Mononuclear cell (primary cell): Measurements from ENCODE around the gene ADCYAP1. TPM values are rescaled to one million over a fixed set of nuclear protein-coding genes. Genes with fewer than 3 reads are reported as not detected.

Source experiments
- H3K27me3 ChIP-seq: 2 replicates; pipeline ENCODE4 v1.6.0; 2011; ENCODE audit warnings: low read length, control low read depth; ENCODE audit not compliant: insufficient read depth
- H3K4me1 ChIP-seq: 2 replicates; pipeline ENCODE4 v1.5.1; 2011; ENCODE audit warnings: mild to moderate bottlenecking, low read length, control low read depth; ENCODE audit not compliant: insufficient read depth
- H3K4me3 ChIP-seq: 2 replicates; pipeline ENCODE4 v1.5.1; 2011; ENCODE audit warnings: mild to moderate bottlenecking, low read length, moderate library complexity
- H3K9me3 ChIP-seq: 2 replicates; pipeline ENCODE4 v1.5.1; 2011; ENCODE audit warnings: low read depth, mild to moderate bottlenecking, control low read depth, low read length
- total RNA-seq: library from RNA; depleted of rRNA; stranded (reverse); fragments of >200 nt; gene quantifications from one replicate; pipeline ENCODE4 v1.2.3, GENCODE V29; 2012

The ADCYAP1 gene
- total RNA-seq, 1 donor: not detected

DNA sequence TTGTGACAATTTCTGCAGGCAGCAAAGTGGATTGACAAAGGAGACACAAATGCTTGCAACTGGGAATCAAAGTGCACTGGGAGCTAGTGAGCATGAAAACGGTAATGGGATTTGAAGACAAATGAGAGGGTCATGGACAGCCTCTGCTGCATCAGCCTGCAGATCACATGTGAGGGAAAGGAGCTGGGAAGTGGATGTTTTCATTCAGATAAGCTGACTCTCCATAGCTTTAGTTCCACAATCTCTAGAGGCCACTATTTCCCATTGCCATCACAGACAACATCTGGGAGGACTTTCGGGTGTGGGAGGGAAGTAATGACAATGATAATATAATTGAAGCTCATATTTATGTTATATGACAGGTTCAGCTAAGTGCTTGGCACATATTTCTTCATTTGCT, 28.4 kb downstream of the ADCYAP1 start:
- Histone ChIP-seq H3K4me3 (no peak overlapping the region), H3K27me3 (peaks cover 2% of the 10 kb centered on the region), H3K9me3 (no peaks in the 10 kb centered on the region), H3K4me1 (no peaks in the 10 kb centered on the region)

DNA sequence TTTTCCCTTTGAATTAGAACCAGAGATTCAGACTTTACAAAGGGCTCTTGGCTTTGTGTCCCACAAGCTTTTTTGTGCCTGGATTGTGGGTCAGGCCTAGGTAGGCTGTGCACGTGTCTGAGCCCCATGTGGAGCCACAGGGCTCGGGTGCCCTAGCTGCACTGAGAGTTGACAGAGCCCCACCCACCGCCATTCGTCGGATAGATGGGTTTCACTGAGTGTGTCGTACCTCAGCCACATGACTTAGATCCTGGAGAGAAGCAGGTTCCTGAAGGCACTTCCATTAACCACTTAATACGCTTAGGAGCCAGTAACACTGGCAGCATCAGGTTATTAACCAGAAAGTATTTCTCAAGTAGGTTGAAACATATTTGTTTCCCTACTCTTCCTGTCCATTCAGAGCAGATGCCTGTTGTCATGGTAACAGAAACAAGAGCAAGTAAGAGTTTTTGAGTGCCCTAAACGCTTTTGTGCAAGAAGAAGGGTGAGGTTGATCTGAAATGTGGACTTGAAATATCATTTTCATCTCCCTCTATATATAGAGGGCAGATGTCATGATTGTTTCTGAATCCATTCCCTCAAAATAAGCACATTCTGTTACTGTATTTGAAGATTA, 30.0 kb downstream of the ADCYAP1 start:
- no peaks in the 10 kb centered on the region for H3K4me1 ChIP-seq
- no peaks in the 10 kb centered on the region for H3K9me3 ChIP-seq
- no peak overlapping the region for H3K4me3 ChIP-seq
- peaks cover 2% of the 10 kb centered on the region for H3K27me3 ChIP-seq

DNA sequence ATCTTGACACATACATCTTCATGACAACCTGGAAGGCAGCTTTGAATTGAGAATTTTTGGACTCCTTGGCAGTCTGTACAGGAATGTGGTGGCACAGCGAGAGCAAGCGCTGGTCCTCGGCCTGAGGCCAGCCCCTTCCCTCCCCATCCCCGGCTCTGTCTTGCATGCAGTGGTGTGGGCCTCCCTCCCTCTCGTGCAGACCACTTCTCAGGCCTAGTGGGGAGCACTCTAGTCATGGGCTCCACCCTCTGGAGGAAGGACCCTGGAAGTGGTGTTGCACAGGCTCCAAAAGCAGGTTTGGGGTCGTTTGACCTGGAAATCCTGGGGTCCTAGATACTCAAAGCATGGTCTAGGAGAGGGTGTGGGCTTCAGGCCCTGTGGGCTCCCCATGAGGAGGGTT, 32.3 kb downstream of the ADCYAP1 start:
- Histone ChIP-seq H3K4me3 (no peak overlapping the region), H3K9me3 (no peaks in the 10 kb centered on the region), H3K27me3 (no peaks in the 10 kb centered on the region), H3K4me1 (no peaks in the 10 kb centered on the region)

DNA sequence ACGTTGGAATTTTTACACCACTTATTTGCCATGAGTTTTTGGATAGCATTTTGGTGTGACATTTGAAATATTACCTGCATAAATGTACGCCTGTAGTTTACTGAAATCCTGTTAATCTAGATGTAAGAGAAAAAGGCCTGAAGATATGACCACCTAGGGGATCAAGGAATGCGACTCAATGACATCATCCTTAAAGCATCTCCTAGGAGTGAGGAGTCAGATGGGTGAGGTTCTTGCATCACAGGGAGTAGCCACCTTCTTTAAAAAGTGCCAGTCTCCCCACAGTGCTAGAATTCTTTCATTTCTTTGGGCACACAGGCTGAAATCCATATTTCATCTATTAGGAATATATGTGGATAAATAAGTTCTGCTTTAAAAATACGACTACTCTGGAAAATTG, 34.5 kb downstream of the ADCYAP1 start:
- Histone ChIP-seq H3K4me3 (no peak overlapping the region), H3K4me1 (no peaks in the 10 kb centered on the region), H3K9me3 (no peaks in the 10 kb centered on the region), H3K27me3 (no peaks in the 10 kb centered on the region)

DNA sequence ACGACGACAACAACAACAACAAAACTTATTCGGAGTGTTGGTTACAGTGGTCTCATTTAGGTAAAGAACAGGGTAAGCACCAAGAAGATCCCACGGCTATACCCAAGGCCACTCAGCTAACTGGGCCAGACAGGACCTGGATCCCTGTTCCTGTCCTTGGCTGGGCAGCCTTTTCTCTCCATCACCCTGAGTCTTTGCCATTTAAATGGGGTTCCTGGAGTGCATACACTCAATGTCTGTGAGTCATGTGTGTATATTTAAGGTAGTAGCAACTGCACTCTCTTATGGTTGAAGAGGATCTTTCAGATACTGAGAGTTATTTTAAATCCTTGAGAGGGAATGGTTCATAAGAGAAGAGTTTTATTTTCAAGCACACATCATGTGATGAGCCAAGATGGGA, 35.3 kb downstream of the ADCYAP1 start:
- Histone ChIP-seq H3K4me3 (no peak overlapping the region), H3K9me3 (no peaks in the 10 kb centered on the region), H3K4me1 (no peaks in the 10 kb centered on the region), H3K27me3 (no peaks in the 10 kb centered on the region)

DNA sequence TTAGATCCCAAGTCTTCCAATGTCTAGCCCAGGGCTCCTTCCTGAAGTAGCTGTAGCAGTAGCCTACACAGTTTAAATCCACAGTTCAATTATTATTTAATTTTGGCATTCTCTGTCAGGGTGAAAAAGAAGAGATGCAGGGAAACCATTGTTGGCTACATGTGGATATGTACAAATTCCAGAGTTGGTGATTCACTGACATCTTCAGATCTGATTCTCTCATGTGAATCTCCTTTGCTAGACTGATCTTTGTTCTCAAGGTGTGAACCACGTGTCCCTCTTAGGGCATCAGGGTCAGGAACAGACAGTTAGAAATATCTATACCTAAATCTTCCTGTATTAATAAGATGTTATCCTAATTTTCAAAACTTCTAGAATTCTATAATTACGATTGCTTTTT, 36.7 kb downstream of the ADCYAP1 start:
- H3K9me3 ChIP-seq: no peaks in the 10 kb centered on the region
- H3K4me3 ChIP-seq: no peak overlapping the region
- no peaks in the 10 kb centered on the region for H3K27me3 ChIP-seq
- no peaks in the 10 kb centered on the region for H3K4me1 ChIP-seq

DNA sequence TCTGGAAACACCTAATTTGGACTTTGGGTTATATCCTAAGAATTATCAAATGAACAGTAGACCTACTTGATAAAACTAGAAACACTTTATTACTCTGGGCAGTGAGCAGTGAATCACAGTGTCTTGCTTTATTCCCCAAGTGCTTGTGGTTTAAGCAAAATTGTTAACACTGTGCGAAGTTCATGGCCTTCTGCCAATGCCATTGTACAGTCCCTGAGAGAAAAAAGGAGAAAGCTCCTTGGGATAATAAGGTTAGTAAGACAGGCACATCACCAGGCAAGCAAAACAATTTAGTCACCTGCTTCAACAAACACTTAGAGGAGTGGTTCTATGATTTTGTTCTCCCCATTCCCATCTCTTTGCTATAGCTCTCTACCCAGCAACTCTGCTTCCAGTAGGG, 39.8 kb downstream of the ADCYAP1 start:
- Histone ChIP-seq H3K4me3 (no peak overlapping the region), H3K9me3 (no peaks in the 10 kb centered on the region), H3K4me1 (no peaks in the 10 kb centered on the region), H3K27me3 (no peaks in the 10 kb centered on the region)

DNA sequence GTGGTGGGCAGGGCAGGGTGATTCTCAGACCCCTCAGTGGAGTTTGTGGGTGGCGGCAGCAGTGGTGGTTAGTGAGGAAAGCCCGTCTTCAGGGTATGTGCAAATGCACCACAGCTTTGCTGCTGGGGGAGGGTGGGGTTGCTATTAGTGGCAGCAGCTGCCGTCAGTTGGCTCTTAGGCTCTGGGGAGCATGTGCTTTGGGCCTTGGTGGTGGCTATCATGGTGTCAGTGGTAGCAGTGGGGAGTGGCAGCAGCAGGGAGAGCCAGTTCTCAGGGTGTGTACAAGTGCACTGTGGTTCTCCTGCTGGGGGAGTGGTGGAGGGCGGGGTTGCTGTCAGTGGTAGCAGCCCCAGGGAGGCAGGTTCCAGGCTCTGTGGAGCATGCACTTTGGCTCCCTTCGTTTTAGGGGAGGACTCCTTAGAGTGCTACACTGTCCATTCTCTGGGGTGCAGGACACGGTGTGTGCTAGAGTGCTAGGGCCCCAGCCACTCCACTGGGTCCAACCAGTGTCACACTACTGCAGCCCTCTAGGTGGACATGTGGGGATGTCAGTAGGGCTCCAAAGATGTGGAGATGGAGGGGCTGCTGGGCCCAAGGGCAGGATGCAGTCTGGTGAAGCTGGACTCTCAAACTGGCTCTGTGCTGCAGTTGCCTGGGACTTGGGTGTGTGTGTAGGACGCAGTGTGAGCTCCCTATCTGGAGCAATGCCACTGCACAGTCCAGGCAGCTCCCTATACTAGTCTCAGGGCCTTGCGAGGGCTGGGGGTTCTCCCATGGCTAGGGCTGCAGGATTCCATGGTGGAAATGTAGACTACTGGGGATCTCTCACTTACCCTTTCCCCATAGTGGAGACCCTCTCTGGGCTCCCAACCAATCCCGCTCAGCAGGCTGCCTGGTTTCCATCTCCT, 45.3 kb downstream of the ADCYAP1 start:
- Histone ChIP-seq H3K9me3 (no peaks in the 10 kb centered on the region), H3K27me3 (no peaks in the 10 kb centered on the region), H3K4me1 (no peaks in the 10 kb centered on the region), H3K4me3 (no peak overlapping the region)

DNA sequence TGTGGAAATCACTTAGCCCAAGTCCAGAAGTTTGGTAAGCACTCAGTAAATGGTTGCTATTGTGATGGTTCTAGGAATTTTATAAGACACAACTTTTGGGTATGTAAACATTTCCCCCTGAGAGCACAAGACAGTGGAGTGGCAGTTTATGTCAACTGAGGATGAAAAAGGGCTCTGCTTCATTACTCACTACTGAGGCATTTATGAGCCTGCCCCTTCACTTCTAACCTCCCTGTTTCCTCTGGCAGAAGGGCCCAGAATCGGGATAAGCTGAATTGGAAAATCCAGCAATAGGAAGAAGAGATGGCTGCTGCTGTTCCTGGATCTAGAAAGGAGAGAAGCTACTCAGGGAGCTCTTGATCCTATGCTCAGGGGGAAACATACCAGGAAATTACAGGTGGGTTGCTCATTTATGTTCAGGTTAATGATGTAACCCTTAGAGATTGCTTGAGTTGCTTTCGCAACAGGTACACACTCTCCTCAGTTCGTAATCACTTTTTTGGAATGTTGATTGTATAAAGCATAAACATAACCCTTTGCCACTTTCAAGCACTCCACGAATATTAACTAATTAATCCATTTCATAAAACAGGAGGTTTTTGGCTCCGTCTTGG, 46.3 kb downstream of the ADCYAP1 start:
- H3K9me3 ChIP-seq: no peaks in the 10 kb centered on the region
- H3K4me3 ChIP-seq: no peak overlapping the region
- H3K27me3 ChIP-seq: no peaks in the 10 kb centered on the region
- H3K4me1 ChIP-seq: no peaks in the 10 kb centered on the region

DNA sequence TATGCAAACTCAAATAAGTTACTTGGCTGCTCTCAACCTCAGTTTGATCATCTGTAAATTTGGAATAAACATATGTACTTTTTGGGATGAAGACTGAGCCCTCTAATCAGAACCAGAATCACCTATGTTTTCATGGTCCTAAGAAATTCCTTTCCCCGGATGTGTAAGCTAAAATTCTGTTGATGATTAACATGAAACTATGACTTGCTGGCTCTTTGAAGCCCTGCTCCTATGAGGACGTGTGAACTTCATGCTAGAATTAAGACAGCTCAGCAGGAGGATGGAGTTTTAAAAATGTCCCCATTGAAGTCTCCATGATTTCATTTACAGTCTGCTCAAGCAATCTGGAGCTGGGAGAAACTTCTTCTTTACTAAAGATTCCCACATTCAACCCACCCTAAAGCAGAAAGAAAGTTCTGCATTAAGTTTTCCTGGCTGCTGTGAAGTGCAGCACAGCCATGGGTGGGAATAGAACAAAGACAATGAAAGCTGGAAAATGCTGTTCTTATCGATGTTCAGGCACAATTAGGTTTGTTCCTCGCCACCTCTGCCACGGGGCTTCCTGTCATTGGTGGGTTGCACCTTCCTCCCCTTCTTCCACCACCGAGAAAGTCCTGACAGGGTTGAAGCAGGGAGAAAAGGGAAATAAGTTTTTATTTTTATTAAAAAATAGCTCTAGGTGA, 50.9 kb downstream of the ADCYAP1 start:
- Histone ChIP-seq H3K4me1 (no peaks in the 10 kb centered on the region), H3K27me3 (no peaks in the 10 kb centered on the region), H3K9me3 (no peaks in the 10 kb centered on the region), H3K4me3 (no peak overlapping the region)

DNA sequence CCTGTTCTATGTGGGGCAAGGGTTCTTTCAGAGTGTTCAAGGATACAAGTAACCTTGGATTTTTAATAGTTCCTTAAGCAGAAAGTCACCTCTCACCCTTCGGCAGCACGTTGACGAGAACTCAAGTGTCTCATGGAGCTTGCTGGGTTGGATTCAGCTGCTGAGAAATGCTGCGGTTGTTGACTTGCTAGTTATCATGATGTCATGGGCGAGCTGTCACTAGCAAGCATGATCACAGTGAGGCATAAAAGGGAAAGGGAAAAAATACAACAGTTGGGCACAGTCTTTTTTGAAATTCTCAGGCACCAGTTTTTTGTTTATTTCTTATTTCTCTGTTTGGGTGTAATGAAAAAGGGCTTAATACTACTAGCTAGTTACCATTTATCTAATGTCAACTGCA, 53.2 kb downstream of the ADCYAP1 start:
- Histone ChIP-seq H3K9me3 (no peaks in the 10 kb centered on the region), H3K4me3 (no peak overlapping the region), H3K27me3 (peaks cover 10% of the 10 kb centered on the region), H3K4me1 (peaks cover 5% of the 10 kb centered on the region)

DNA sequence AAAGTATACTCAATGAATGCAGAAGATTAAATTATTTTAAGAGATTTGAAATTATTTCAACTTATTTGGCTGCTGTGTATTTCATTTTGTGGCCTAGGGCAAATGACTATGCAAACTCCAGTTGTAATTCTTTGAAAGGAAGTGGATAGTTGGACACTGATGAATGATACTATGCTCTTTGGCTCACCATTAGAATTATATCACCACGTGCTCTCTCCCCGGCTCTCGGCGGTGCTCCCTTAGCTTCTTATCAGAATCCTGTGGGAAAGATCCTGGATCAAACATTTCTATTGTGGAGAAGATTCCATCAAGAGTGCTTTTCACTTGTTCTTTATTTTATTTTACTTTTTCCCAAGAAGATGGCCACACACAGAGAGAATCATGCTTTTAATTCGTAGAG, 55.2 kb downstream of the ADCYAP1 start:
- peaks cover 10% of the 10 kb centered on the region for H3K27me3 ChIP-seq
- no peaks in the 10 kb centered on the region for H3K9me3 ChIP-seq
- no peak overlapping the region for H3K4me3 ChIP-seq
- H3K4me1 ChIP-seq: peaks cover 5% of the 10 kb centered on the region
